Measurements from ENCODE around the gene ADGRV1. TPM values are rescaled to one million over a fixed set of nuclear protein-coding genes. Genes with fewer than 3 reads are reported as not detected.
A peak's percentile ranks its signal among the peaks of the same experiment; 100 is the strongest.

The ADGRV1 gene
- total and polyA plus RNA-seq, 12 donors, result 0.03 to 1.4 (median 0.44) TPM; not detected in 6

DNA sequence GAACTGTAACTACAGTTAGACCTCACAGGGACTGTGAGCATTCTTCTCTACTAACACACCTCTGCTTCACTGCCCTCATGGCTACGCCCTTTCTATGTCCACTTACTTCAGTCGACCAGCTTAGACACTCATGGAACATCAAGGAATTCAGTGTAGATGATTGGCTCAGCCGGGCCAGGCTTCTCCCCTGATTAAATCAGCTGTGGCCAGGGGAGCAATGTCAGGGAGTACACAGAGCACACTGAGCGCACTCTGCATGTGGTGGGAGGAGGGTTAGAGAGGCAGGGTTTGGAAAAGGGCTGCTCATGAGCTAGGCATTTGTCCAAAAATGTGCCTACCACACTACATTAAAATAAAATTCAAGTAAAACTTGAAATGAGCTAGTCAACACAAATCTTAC, 424.0 kb downstream of the ADGRV1 start:
- Histone ChIP-seq H3K4me1 (no peaks in the 10 kb centered on the region), H3K27ac (no peak overlapping the region), H3K36me3 (no peaks in the 10 kb centered on the region), H3K4me3 (no peak overlapping the region), H3K27me3 (no peaks in the 10 kb centered on the region), H3K9me3 (no peaks in the 10 kb centered on the region)
- TF ChIP-seq CTCF (IDR thresholded peaks at IDR 0.05), result no peak
- no peak for DNase-seq
- peak in 1 of 8 donors; percentile 35 for ATAC-seq
- 65 to 68% methylated on average over 4 of the region's 4 CpGs for WGBS, 2 donors
- intact Hi-C loops (cut with DNase I), result no loop called here

GRCh38 chr5:90983148-90983547, 424.6 kb downstream of the ADGRV1 start:
- 66 to 84% methylated on average over 3 of the region's 3 CpGs for WGBS, 2 donors
- no peaks in the 10 kb centered on the region for H3K4me1 ChIP-seq
- DNase-seq, result no peak

DNA sequence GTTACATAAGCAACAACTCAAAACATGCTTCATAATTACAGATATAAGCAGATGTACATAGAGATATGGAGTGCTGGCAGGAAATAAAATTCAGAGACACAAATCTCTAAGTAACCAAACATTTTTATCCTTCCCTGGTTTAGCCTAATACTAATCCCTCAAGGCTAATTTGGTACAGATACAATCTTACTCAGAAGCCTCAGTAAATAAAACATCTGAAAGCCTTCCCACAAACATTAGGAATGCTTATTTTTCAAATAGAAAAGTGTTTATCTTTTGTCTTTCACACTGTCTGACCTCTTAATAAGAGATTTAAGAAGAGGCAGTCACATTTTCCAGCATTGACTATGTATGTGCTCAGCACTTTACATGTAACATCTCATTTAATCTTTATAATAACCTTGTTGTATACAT, 425.1 kb downstream of the ADGRV1 start:
- Histone ChIP-seq H3K36me3 (no peaks in the 10 kb centered on the region), H3K27ac (no peak overlapping the region), H3K4me3 (no peak overlapping the region), H3K9me3 (no peaks in the 10 kb centered on the region), H3K4me1 (no peaks in the 10 kb centered on the region), H3K27me3 (no peaks in the 10 kb centered on the region)
- no peak for TF ChIP-seq CTCF (IDR thresholded peaks at IDR 0.05)
- intact Hi-C loops (cut with DNase I), result no loop called here
- ATAC-seq (no peak), DNase-seq (no peak)

More at GRCh38 chr5:90983148-90983547, 424.6 kb downstream of the ADGRV1 start:
- Histone ChIP-seq H3K27me3 (no peaks in the 10 kb centered on the region), H3K36me3 (no peaks in the 10 kb centered on the region), H3K4me3 (no peak overlapping the region), H3K9me3 (no peaks in the 10 kb centered on the region), H3K27ac (no peak overlapping the region)
- no peak for TF ChIP-seq CTCF (IDR thresholded peaks at IDR 0.05)
- intact Hi-C loops (cut with DNase I), result no loop called here
- peak in 3 of 8 donors; percentile 19 to 81 (median 41) for ATAC-seq

DNA sequence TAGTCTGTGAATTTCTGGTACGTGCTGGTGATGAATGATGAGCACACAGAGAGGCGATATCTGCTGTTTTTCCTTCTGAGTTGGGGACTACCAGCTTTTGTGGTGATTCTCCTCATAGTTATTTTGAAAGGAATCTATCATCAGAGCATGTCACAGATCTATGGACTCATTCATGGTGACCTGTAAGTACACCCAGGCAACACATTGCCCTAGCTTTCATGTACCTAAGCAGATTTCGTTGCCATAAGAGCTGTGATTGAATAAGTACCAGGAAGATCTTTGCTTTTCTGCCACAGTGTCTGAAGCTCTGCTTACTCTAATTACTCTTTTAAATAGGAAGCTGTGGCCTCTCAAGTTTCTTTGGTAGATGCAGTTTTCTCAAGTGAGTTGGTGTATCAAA, 426.7 kb downstream of the ADGRV1 start:
- no peaks in the 10 kb centered on the region for H3K27me3 ChIP-seq
- 85 to 92% methylated on average over 3 of the region's 3 CpGs for WGBS, 2 donors
- TF ChIP-seq CTCF (IDR thresholded peaks at IDR 0.05), result no peak
- ATAC-seq (no peak), DNase-seq (no peak)
- H3K36me3 ChIP-seq, result no peaks in the 10 kb centered on the region
- H3K27ac ChIP-seq, result no peak overlapping the region
- intact Hi-C loops (cut with DNase I), result no loop called here
- no peaks in the 10 kb centered on the region for H3K4me1 ChIP-seq
- H3K9me3 ChIP-seq, result no peaks in the 10 kb centered on the region
- no peak overlapping the region for H3K4me3 ChIP-seq

DNA sequence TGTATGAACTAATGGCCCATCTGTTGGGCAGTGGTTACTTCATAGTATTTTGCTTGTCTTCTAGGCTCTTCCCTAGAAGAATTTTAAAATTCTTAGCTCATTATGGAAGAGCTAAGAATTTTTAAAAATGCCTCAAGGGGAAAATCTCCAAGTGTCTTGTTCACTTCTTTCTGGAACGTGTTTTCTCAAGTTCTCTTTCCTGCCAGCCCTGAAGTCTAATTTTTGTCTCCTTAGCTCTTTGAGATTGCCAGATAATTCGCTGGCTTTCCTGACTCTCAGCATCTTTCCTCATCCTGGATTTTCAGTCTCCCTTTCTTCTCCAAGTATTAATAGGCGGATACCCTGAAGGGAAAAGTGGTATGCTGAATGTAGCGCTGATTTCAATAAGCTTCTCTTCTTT, 429.1 kb downstream of the ADGRV1 start:
- 85 to 86% methylated on average over 4 of the region's 4 CpGs for WGBS, 2 donors
- ATAC-seq, result no peak
- TF ChIP-seq CTCF (IDR thresholded peaks at IDR 0.05), result no peak
- intact Hi-C loops (cut with DNase I), result no loop called here
- no peak for DNase-seq
- Histone ChIP-seq H3K27ac (no peak overlapping the region), H3K4me1 (no peaks in the 10 kb centered on the region), H3K27me3 (no peaks in the 10 kb centered on the region), H3K4me3 (no peak overlapping the region), H3K36me3 (no peaks in the 10 kb centered on the region), H3K9me3 (no peaks in the 10 kb centered on the region)

Data from heart right ventricle (tissue), 16 donors.